HG03575 (cell line): ENCODE measurements around the gene QTRT2.
A peak's percentile ranks its signal among the peaks of the same experiment; 100 is the strongest.

Experiments used
- ATAC-seq: cut with Tn5 transposase; IDR thresholded peaks from one replicate; pipeline ENCODE4 v1.9.1; 2021; ENCODE audit not compliant: unreplicated experiment, insufficient number of reproducible peaks, low FRiP score; ENCODE audit errors: extremely low read depth

QTRT2 gene

GRCh38 chr3:114056130-114057010, at the start of gene QTRT2, which contains the start of gene CCDC191:
TSS of gene QTRT2 (plus strand) at chr3:114056737. CDS start at chr3:114065258, 8,521 bp downstream.
TSS of gene CCDC191 (minus strand) at chr3:114056526. CDS start at chr3:114056466, 60 bp downstream.
- peak; percentile 90 for ATAC-seq

- ATAC-seq: no peak
Observed at GRCh38 chr3:114011059-114011797, 45.3 kb upstream of the QTRT2 start.

GRCh38 chr3:114014211-114014610, 42.3 kb upstream of the QTRT2 start:
- ATAC-seq: no peak

- no peak for ATAC-seq
Observed at GRCh38 chr3:114019486-114019885, 37.1 kb upstream of the QTRT2 start.

- no peak for ATAC-seq
Observed at GRCh38 chr3:114020907-114021306, 35.6 kb upstream of the QTRT2 start.

GRCh38 chr3:114022145-114022802, 34.3 kb upstream of the QTRT2 start:
- no peak for ATAC-seq

- no peak for ATAC-seq
Observed at GRCh38 chr3:114025451-114025850, 31.1 kb upstream of the QTRT2 start.

- ATAC-seq: no peak
Observed at GRCh38 chr3:114026331-114026730, 30.2 kb upstream of the QTRT2 start.

- no peak for ATAC-seq
Observed at GRCh38 chr3:114033721-114034120, 22.8 kb upstream of the QTRT2 start.

- no peak for ATAC-seq
Observed at GRCh38 chr3:114034211-114034610, 22.3 kb upstream of the QTRT2 start.

GRCh38 chr3:114034787-114035545, 21.6 kb upstream of the QTRT2 start:
- no peak for ATAC-seq

GRCh38 chr3:114035896-114036295, 20.6 kb upstream of the QTRT2 start:
- no peak for ATAC-seq

- no peak for ATAC-seq
Observed at GRCh38 chr3:114043205-114043604, 13.3 kb upstream of the QTRT2 start.

- no peak for ATAC-seq
Observed at GRCh38 chr3:114052216-114052615, 4.3 kb upstream of the QTRT2 start.

- ATAC-seq: no peak
Observed at GRCh38 chr3:114057011-114057347, 442 bp downstream of the QTRT2 start.

GRCh38 chr3:114058646-114059045, 2.1 kb downstream of the QTRT2 start:
- no peak for ATAC-seq

- no peak for ATAC-seq
Observed at GRCh38 chr3:114060906-114061655, 4.5 kb downstream of the QTRT2 start.

- ATAC-seq: no peak
Observed at GRCh38 chr3:114067804-114068203, 11.3 kb downstream of the QTRT2 start.
